GM23338 (cell line): ENCODE data around the gene TMBIM6. TPM values are rescaled to one million over a fixed set of nuclear protein-coding genes. Genes with fewer than 3 reads are reported as not detected.

Experiments used
- ATAC-seq: fragments of 200-7000 bp; cut with Tn5 transposase; 3 replicates; pipeline ENCODE4 v1.9.1; 2020
- DNase-seq: peaks from one replicate; pipeline ENCODE4 v3.0.0-alpha.2; 2015; ENCODE audit warnings: low spot score
- H2AFZ ChIP-seq: fragments of 200-600 bp; sonication (generic); 2 replicates; pipeline ENCODE4 v1.8.0; 2016; ENCODE audit warnings: antibody characterized with exemption, mild to moderate bottlenecking, moderate library complexity
- H3F3A ChIP-seq: fragments of 200-600 bp; sonication (generic); replicated peaks from 2 replicates; pipeline ENCODE4 v1.8.0; 2017; ENCODE audit warnings: antibody characterized with exemption, mixed run types, low read depth
- H3K27ac ChIP-seq: fragments of 200-600 bp; sonication (generic); 2 replicates; pipeline ENCODE4 v1.6.1; 2016; ENCODE audit warnings: low read depth
- H3K27me3 ChIP-seq: fragments of 200-600 bp; sonication (generic); 2 replicates; pipeline ENCODE4 v1.8.0; 2016; ENCODE audit warnings: mild to moderate bottlenecking, mixed run types, moderate library complexity; ENCODE audit not compliant: insufficient read depth
- H3K36me3 ChIP-seq: fragments of 200-600 bp; sonication (generic); 2 replicates; pipeline ENCODE4 v1.8.0; 2016; ENCODE audit warnings: mild to moderate bottlenecking; ENCODE audit not compliant: insufficient read depth
- H3K4me1 ChIP-seq: fragments of 200-600 bp; sonication (generic); 2 replicates; pipeline ENCODE4 v1.8.0; 2016; ENCODE audit warnings: mild to moderate bottlenecking, moderate library complexity; ENCODE audit not compliant: insufficient read depth
- H3K4me2 ChIP-seq: fragments of 200-600 bp; sonication (generic); 2 replicates; pipeline ENCODE4 v1.7.1; 2017; ENCODE audit warnings: mixed run types
- H3K4me3 ChIP-seq: fragments of 200-600 bp; sonication (generic); 2 replicates; pipeline ENCODE4 v1.6.1; 2016; ENCODE audit warnings: mixed run types
- H3K79me2 ChIP-seq: fragments of 200-600 bp; sonication (generic); replicated peaks from 2 replicates; pipeline ENCODE4 v1.8.0; 2017; ENCODE audit warnings: mild to moderate bottlenecking; ENCODE audit not compliant: insufficient read depth
- H3K9me2 ChIP-seq: fragments of 200-600 bp; sonication (generic); 2 replicates; pipeline ENCODE4 v1.8.0; 2017; ENCODE audit not compliant: insufficient read depth
- H4K20me1 ChIP-seq: fragments of 200-600 bp; sonication (generic); replicated peaks from 2 replicates; pipeline ENCODE4 v1.8.0; 2017; ENCODE audit warnings: mild to moderate bottlenecking; ENCODE audit not compliant: insufficient read depth
- H3K27ac Mint-ChIP-seq: 2 replicates; pipeline ENCODE4 v1.8.0; 2020; ENCODE audit warnings: inconsistent platforms, mild to moderate bottlenecking, moderate library complexity, mixed read lengths
- H3K27me3 Mint-ChIP-seq: 3 replicates; pipeline ENCODE4 v1.8.0; 2022; ENCODE audit warnings: low read depth, mild to moderate bottlenecking, moderate library complexity, mixed read lengths, inconsistent platforms; ENCODE audit not compliant: insufficient read depth, poor library complexity
- H3K36me3 Mint-ChIP-seq: 3 replicates; pipeline ENCODE4 v1.8.0; 2021; ENCODE audit warnings: low read depth, mild to moderate bottlenecking, inconsistent platforms, moderate library complexity, mixed read lengths
- H3K4me1 Mint-ChIP-seq: 3 replicates; pipeline ENCODE4 v1.8.0; 2020; ENCODE audit warnings: mild to moderate bottlenecking, inconsistent platforms, mixed read lengths
- H3K4me3 Mint-ChIP-seq: 3 replicates; pipeline ENCODE4 v1.8.0; 2021; ENCODE audit warnings: moderate library complexity, mild to moderate bottlenecking, inconsistent platforms, mixed read lengths
- H3K9me3 Mint-ChIP-seq: 3 replicates; pipeline ENCODE4 v1.8.0; 2020; ENCODE audit warnings: moderate library complexity, mild to moderate bottlenecking, inconsistent platforms, mixed read lengths
- CREB1 ChIP-seq: fragments of 250-450 bp; sonication (Bioruptor Pico); IDR thresholded peaks from 2 replicates; pipeline ENCODE4 v1.5.0; 2020; ENCODE audit warnings: low read depth, mild to moderate bottlenecking, moderate library complexity
- CTCF ChIP-seq, 2 experiments: fragments of 200-600 bp in 1 of 2; sonication (generic) in 1 of 2; conservative IDR thresholded peaks; 2 replicates each; pipeline versions ENCODE4 v1.5.1 to v1.6.1; 2016 to 2017; ENCODE audit warnings: antibody characterized with exemption in 2 of 2, low read depth in 2 of 2, mild to moderate bottlenecking in 2 of 2, moderate library complexity in 1 of 2
- EZH2 ChIP-seq: fragments of 200-600 bp; sonication (generic); IDR thresholded peaks from one replicate; pipeline ENCODE4 v1.8.0; 2017; ENCODE audit warnings: antibody characterized with exemption, mild to moderate bottlenecking, low read depth; ENCODE audit not compliant: unreplicated experiment
- EZH2phosphoT487 ChIP-seq: fragments of 200-600 bp; sonication (generic); IDR thresholded peaks from one replicate; pipeline ENCODE4 v1.8.1; 2018; ENCODE audit warnings: antibody characterized with exemption; ENCODE audit not compliant: unreplicated experiment
- JUNB ChIP-seq: IDR thresholded peaks from one replicate; pipeline ENCODE4 v1.6.1; 2016; ENCODE audit warnings: antibody characterized with exemption; ENCODE audit not compliant: unreplicated experiment
- NANOG ChIP-seq: IDR thresholded peaks from 2 replicates; pipeline ENCODE4 v1.6.1; 2016; ENCODE audit warnings: antibody characterized with exemption, borderline replicate concordance
- POLR2AphosphoS5 ChIP-seq: IDR thresholded peaks from 2 replicates; pipeline ENCODE4 v1.6.1; 2016; ENCODE audit warnings: antibody characterized with exemption, low read depth
- STAT1 ChIP-seq: IDR thresholded peaks from one replicate; pipeline ENCODE4 v1.6.1; 2016; ENCODE audit warnings: antibody characterized with exemption; ENCODE audit not compliant: unreplicated experiment
- ZNF114 ChIP-seq: fragments of 250-450 bp; sonication (Bioruptor Pico); IDR thresholded peaks from 2 replicates; pipeline ENCODE4 v1.5.0; 2020; ENCODE audit warnings: mild to moderate bottlenecking, moderate library complexity
- ZNF331 ChIP-seq: fragments of 250-450 bp; sonication (Bioruptor Pico); IDR thresholded peaks from 2 replicates; pipeline ENCODE4 v1.5.0; 2020; ENCODE audit warnings: low read depth, mild to moderate bottlenecking, moderate library complexity
- polyA plus RNA-seq: library from polyadenylated mRNA; unstranded; fragments of >200 nt; fragmentation: Nextera tagmentation; extraction: Ambion mirVana; gene quantifications from 2 replicates; pipeline ENCODE4 v1.2.1, GENCODE V29; 2016
- total RNA-seq: library from RNA; depleted of rRNA; stranded (reverse); fragments of >200 nt; shearing (Covaris generic); gene quantifications from 2 replicates; pipeline ENCODE4 v1.2.3, GENCODE V29; 2014
- TF ChIP-seq, protein P1 (sequence below): IDR thresholded peaks from one replicate; pipeline ENCODE4 v1.6.1; 2018; ENCODE audit warnings: antibody characterized with exemption; ENCODE audit not compliant: unreplicated experiment
- TF ChIP-seq, protein P2 (sequence below): fragments of 250-450 bp; sonication (Bioruptor Pico); IDR thresholded peaks from 2 replicates; pipeline ENCODE4 v1.5.0; 2020; ENCODE audit warnings: mild to moderate bottlenecking, moderate library complexity
- TF ChIP-seq, protein P3 (sequence below): IDR thresholded peaks from 2 replicates; pipeline ENCODE4 v1.6.1; 2016; ENCODE audit warnings: antibody characterized with exemption

The TMBIM6 gene
- total and polyA plus RNA-seq, 2 experiments from 2014 or later: 245 to 349 TPM

- H3K9me2 ChIP-seq: no peaks in the 10 kb centered on the region
- Mint-ChIP-seq H3K27ac (peak overlapping the region; percentile 52; the same call in 1 of the 2 replicates), H3K9me3 (no peaks in the 10 kb centered on the region), H3K27me3 (peaks cover 6% of the 10 kb centered on the region), H3K4me1 (peaks cover 11% of the 10 kb centered on the region; the same call in 2 of the 3 replicates), H3K36me3 (peaks cover 60% of the 10 kb centered on the region), H3K4me3 (no peak overlapping the region)
- no peak overlapping the region for H3K4me3 ChIP-seq
- H3K79me2 ChIP-seq: no peaks in the 10 kb centered on the region
- H4K20me1 ChIP-seq: peaks cover 23% of the 10 kb centered on the region
- H3F3A ChIP-seq: peaks cover 22% of the 10 kb centered on the region; the same call in 1 of the 2 replicates
- H3K4me1 ChIP-seq: no peaks in the 10 kb centered on the region
- no peaks in the 10 kb centered on the region for H3K27me3 ChIP-seq
- TF ChIP-seq, protein P1, sequence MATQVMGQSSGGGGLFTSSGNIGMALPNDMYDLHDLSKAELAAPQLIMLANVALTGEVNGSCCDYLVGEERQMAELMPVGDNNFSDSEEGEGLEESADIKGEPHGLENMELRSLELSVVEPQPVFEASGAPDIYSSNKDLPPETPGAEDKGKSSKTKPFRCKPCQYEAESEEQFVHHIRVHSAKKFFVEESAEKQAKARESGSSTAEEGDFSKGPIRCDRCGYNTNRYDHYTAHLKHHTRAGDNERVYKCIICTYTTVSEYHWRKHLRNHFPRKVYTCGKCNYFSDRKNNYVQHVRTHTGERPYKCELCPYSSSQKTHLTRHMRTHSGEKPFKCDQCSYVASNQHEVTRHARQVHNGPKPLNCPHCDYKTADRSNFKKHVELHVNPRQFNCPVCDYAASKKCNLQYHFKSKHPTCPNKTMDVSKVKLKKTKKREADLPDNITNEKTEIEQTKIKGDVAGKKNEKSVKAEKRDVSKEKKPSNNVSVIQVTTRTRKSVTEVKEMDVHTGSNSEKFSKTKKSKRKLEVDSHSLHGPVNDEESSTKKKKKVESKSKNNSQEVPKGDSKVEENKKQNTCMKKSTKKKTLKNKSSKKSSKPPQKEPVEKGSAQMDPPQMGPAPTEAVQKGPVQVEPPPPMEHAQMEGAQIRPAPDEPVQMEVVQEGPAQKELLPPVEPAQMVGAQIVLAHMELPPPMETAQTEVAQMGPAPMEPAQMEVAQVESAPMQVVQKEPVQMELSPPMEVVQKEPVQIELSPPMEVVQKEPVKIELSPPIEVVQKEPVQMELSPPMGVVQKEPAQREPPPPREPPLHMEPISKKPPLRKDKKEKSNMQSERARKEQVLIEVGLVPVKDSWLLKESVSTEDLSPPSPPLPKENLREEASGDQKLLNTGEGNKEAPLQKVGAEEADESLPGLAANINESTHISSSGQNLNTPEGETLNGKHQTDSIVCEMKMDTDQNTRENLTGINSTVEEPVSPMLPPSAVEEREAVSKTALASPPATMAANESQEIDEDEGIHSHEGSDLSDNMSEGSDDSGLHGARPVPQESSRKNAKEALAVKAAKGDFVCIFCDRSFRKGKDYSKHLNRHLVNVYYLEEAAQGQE: no peak
- TF ChIP-seq ZNF331 (CRISPR knock-in tag): no peak
- TF ChIP-seq, protein P2, sequence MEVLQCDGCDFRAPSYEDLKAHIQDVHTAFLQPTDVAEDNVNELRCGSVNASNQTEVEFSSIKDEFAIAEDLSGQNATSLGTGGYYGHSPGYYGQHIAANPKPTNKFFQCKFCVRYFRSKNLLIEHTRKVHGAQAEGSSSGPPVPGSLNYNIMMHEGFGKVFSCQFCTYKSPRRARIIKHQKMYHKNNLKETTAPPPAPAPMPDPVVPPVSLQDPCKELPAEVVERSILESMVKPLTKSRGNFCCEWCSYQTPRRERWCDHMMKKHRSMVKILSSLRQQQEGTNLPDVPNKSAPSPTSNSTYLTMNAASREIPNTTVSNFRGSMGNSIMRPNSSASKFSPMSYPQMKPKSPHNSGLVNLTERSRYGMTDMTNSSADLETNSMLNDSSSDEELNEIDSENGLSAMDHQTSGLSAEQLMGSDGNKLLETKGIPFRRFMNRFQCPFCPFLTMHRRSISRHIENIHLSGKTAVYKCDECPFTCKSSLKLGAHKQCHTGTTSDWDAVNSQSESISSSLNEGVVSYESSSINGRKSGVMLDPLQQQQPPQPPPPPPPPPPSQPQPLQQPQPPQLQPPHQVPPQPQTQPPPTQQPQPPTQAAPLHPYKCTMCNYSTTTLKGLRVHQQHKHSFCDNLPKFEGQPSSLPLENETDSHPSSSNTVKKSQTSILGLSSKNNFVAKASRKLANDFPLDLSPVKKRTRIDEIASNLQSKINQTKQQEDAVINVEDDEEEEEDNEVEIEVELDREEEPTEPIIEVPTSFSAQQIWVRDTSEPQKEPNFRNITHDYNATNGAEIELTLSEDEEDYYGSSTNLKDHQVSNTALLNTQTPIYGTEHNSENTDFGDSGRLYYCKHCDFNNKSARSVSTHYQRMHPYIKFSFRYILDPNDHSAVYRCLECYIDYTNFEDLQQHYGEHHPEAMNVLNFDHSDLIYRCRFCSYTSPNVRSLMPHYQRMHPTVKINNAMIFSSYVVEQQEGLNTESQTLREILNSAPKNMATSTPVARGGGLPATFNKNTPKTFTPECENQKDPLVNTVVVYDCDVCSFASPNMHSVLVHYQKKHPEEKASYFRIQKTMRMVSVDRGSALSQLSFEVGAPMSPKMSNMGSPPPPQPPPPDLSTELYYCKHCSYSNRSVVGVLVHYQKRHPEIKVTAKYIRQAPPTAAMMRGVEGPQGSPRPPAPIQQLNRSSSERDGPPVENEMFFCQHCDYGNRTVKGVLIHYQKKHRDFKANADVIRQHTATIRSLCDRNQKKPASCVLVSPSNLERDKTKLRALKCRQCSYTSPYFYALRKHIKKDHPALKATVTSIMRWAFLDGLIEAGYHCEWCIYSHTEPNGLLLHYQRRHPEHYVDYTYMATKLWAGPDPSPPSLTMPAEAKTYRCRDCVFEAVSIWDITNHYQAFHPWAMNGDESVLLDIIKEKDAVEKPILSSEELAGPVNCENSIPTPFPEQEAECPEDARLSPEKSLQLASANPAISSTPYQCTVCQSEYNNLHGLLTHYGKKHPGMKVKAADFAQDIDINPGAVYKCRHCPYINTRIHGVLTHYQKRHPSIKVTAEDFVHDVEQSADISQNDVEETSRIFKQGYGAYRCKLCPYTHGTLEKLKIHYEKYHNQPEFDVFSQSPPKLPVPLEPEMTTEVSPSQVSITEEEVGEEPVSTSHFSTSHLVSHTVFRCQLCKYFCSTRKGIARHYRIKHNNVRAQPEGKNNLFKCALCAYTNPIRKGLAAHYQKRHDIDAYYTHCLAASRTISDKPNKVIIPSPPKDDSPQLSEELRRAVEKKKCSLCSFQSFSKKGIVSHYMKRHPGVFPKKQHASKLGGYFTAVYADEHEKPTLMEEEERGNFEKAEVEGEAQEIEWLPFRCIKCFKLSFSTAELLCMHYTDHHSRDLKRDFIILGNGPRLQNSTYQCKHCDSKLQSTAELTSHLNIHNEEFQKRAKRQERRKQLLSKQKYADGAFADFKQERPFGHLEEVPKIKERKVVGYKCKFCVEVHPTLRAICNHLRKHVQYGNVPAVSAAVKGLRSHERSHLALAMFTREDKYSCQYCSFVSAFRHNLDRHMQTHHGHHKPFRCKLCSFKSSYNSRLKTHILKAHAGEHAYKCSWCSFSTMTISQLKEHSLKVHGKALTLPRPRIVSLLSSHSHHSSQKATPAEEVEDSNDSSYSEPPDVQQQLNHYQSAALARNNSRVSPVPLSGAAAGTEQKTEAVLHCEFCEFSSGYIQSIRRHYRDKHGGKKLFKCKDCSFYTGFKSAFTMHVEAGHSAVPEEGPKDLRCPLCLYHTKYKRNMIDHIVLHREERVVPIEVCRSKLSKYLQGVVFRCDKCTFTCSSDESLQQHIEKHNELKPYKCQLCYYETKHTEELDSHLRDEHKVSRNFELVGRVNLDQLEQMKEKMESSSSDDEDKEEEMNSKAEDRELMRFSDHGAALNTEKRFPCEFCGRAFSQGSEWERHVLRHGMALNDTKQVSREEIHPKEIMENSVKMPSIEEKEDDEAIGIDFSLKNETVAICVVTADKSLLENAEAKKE: no peak
- TF ChIP-seq CREB1: no peak
- TF ChIP-seq, protein P3, sequence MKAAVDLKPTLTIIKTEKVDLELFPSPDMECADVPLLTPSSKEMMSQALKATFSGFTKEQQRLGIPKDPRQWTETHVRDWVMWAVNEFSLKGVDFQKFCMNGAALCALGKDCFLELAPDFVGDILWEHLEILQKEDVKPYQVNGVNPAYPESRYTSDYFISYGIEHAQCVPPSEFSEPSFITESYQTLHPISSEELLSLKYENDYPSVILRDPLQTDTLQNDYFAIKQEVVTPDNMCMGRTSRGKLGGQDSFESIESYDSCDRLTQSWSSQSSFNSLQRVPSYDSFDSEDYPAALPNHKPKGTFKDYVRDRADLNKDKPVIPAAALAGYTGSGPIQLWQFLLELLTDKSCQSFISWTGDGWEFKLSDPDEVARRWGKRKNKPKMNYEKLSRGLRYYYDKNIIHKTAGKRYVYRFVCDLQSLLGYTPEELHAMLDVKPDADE: no peak
- no peak for TF ChIP-seq EZH2
- TF ChIP-seq ZNF114 (CRISPR knock-in tag): no peak
- TF ChIP-seq STAT1: no peak
- no peak for TF ChIP-seq EZH2phosphoT487
- TF ChIP-seq POLR2AphosphoS5: no peak
- TF ChIP-seq CTCF (conservative IDR thresholded peaks at IDR 0.05; ENCODE audit: low read depth in 2 of 2): no peak
- TF ChIP-seq NANOG: no peak
- TF ChIP-seq JUNB: no peak
- H3K36me3 ChIP-seq: peaks cover 51% of the 10 kb centered on the region
- no peak overlapping the region for H3K27ac ChIP-seq
- DNase-seq: no peak
- no peak overlapping the region for H2AFZ ChIP-seq
- no peak for ATAC-seq
- no peak overlapping the region for H3K4me2 ChIP-seq
Observed at GRCh38 chr12:49764126-49764525, 22.8 kb downstream of the TMBIM6 start.
